Activated CD4-positive, CD25-positive, alpha-beta regulatory T cell treated with anti-CD3 and anti-CD28 coated beads, Interleukin-2, amount 50 U/mL, for 16 hours (primary cell): ENCODE measurements around the gene BTBD2.
A peak's percentile ranks its signal among the peaks of the same experiment; 100 is the strongest.

ENCODE experiments used
- DNase-seq: peaks from one replicate; pipeline ENCODE4 v3.0.0-alpha.2; 2020; ENCODE audit warnings: low read depth, low spot score

The BTBD2 gene

GRCh38 chr19:2015608-2015950 lies at the start of gene BTBD2:
Gene BTBD2, minus strand, starts transcription at chr19:2015714. Its CDS starts 11 bp downstream, at chr19:2015703.
- peak; percentile 34 for DNase-seq

GRCh38 chr19:2064788-2065524 lies 49.4 kb upstream of the BTBD2 start:
- no peak for DNase-seq

- DNase-seq = no peak
These were observed 48.9 kb upstream of the BTBD2 start for GRCh38 chr19:2064395-2064787.

GRCh38 chr19:2063824-2064223 lies 48.3 kb upstream of the BTBD2 start:
- no peak for DNase-seq

GRCh38 chr19:2062770-2063169 lies 47.3 kb upstream of the BTBD2 start:
- no peak for DNase-seq

GRCh38 chr19:2062389-2062729 lies 46.8 kb upstream of the BTBD2 start:
- DNase-seq = no peak

GRCh38 chr19:2061495-2062388 lies 46.2 kb upstream of the BTBD2 start:
- DNase-seq = peak; percentile 97

- no peak for DNase-seq
These were observed 45.5 kb upstream of the BTBD2 start for GRCh38 chr19:2060884-2061494.

GRCh38 chr19:2059422-2060201 lies 44.1 kb upstream of the BTBD2 start:
- no peak for DNase-seq

GRCh38 chr19:2058570-2059421 lies 43.3 kb upstream of the BTBD2 start:
- DNase-seq = no peak

GRCh38 chr19:2057484-2058469 lies 42.3 kb upstream of the BTBD2 start:
- no peak for DNase-seq

- no peak for DNase-seq
These were observed 41.3 kb upstream of the BTBD2 start for GRCh38 chr19:2056837-2057192.

GRCh38 chr19:2055931-2056836 lies 40.7 kb upstream of the BTBD2 start:
- no peak for DNase-seq

GRCh38 chr19:2054763-2055162 lies 39.2 kb upstream of the BTBD2 start:
- DNase-seq = no peak

GRCh38 chr19:2053601-2054389 lies 38.3 kb upstream of the BTBD2 start:
- no peak for DNase-seq

GRCh38 chr19:2051773-2052704 lies 36.5 kb upstream of the BTBD2 start:
- DNase-seq = no peak
